Activated CD4-positive, alpha-beta T cell treated with anti-CD3 and anti-CD28 coated beads, Interleukin-2, amount 10 ng/mL, durations not matched to agents 7 days and 5 days (primary cell): ENCODE data around the gene ARID4B. TPM values are rescaled to one million over a fixed set of nuclear protein-coding genes. Genes with fewer than 3 reads are reported as not detected.
"Not testable (repeated sequence)": the region's sequence is repeated elsewhere in the genome, so short reads cannot be mapped to it uniquely, and the experiment has no call there.

Source experiments
- CTCF ChIA-PET: fragments of 350-600 bp; sonication (Branson Sonifier 250); formaldehyde crosslinking; loops from one replicate; lab custom pipeline; 2021; ENCODE audit warnings: antibody characterized with exemption; lab: Charles Lee
- POLR2A ChIA-PET: fragments of 350-600 bp; sonication (Branson Sonifier 250); formaldehyde crosslinking; loops from one replicate; lab custom pipeline; 2021; ENCODE audit warnings: antibody characterized with exemption; lab: Charles Lee
- DNase-seq: peaks from one replicate; pipeline ENCODE4 v3.0.0-alpha.2; 2020
- H3K27ac Mint-ChIP-seq: one replicate; pipeline ENCODE4 v1.8.0; 2021; ENCODE audit warnings: mild to moderate bottlenecking, moderate library complexity, mixed read lengths
- H3K27me3 Mint-ChIP-seq: one replicate; pipeline ENCODE4 v1.8.0; 2021; ENCODE audit warnings: mixed read lengths
- H3K36me3 Mint-ChIP-seq: one replicate; pipeline ENCODE4 v1.8.0; 2021; ENCODE audit warnings: low read depth, mixed read lengths
- H3K4me1 Mint-ChIP-seq: one replicate; pipeline ENCODE4 v1.8.0; 2021; ENCODE audit warnings: mixed read lengths
- H3K4me3 Mint-ChIP-seq: one replicate; pipeline ENCODE4 v1.8.0; 2021; ENCODE audit warnings: mild to moderate bottlenecking, moderate library complexity, mixed read lengths
- H3K9me3 Mint-ChIP-seq: one replicate; pipeline ENCODE4 v1.8.0; 2021; ENCODE audit warnings: mixed read lengths
- total RNA-seq, 2 experiments: library from RNA; stranded (reverse); gene quantifications; one replicate each; pipeline ENCODE4 v1.2.3, GENCODE V29; 2021

ARID4B gene
- total RNA-seq, 2 experiments from 2014 or later: 43.7 to 47.3 TPM

DNA sequence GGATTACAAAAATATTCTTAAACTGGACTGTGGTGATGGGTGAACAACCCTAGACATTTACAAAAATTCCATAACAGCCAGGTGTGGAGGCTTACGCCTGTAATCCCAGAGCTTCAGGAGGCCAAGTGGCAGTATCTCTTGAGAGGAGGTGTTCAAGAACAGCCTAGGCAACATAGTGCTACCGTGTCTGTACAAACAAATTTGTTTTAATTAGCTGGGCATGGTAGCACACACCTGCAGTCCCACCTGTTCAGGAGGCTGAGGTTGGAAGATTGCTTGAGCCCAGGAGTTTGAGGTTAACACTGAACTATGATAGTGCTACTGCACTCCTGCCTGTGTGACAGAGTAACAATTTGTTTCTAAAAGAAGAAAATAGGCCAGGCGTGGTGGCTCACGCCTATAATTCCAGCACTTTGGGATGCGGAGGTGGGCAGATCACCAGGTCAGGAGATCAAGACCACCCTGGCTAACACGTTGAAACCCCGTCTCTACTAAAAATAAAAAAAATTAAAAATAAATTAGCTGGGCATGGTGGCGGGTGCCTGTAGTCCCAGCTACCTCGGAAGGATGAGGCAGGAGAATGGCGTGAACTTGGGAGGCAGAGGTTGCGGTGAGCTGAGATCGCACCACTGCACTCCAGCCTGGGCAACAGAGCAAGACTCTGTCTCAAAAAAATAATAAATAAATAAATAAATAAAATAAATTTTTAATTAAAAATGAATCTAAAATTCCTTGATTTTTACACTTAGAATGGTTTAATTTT, 37.1 kb downstream of the ARID4B start:
- Mint-ChIP-seq H3K27me3 (no peaks in the 10 kb centered on the region), H3K27ac (no peak overlapping the region), H3K36me3 (peaks cover 18% of the 10 kb centered on the region), H3K4me3 (no peak overlapping the region), H3K4me1 (peaks cover 30% of the 10 kb centered on the region), H3K9me3 (peaks cover 3% of the 10 kb centered on the region)
- POLR2A ChIA-PET: no interaction called here
- CTCF ChIA-PET: interaction anchor here (0.7 kb wide), 2 partner anchors 24 to 1069 kb away, joined by 3 to 4 read pairs; no protein-coding TSS in a partner anchor
- DNase-seq: no peak

DNA sequence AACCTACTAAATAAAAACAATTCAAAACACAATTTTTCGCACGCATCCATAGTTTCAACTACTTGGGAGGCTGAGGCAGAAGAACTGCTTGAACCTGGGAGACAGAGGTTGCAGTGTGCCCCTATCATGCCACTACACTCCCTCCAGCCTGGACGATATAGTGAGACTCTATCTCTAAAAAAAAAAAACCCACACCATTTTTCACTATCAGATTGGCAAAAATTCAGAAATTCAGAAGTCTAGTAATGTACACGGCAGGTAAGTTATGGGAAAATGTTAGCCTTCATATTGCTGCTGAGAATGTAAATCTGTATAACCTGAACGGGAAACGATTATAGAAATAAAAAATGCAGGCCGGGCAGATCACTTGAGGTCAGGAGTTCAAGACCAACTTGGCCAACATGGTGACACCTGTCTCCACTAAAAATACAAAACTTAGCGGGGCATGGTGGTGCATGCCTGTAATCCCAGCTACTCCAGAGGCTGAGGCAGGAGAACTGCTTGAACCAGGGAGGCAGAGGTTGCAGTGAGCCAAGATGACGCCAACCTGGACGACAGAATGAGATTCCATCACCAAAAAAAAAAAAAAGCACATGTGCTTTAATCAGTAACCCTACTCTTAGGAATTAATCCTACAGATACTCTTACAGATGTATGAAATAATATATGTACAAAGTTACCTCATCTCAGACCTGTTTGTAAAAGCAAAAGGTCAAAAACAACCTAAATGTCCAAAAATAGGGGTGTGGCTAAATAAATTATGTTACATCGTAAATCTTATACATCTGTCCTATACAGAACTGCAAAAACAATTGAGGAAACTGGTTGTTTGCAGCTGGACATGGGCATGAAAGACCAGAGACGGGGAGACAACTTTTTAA, 37.9 kb downstream of the ARID4B start:
- no peak for DNase-seq
- Mint-ChIP-seq H3K4me1 (peaks cover 32% of the 10 kb centered on the region), H3K27ac (no peak overlapping the region), H3K27me3 (no peaks in the 10 kb centered on the region), H3K36me3 (peaks cover 14% of the 10 kb centered on the region), H3K9me3 (no peaks in the 10 kb centered on the region), H3K4me3 (no peak overlapping the region)
- POLR2A ChIA-PET: no interaction called here
- CTCF ChIA-PET: interaction anchor here (0.7 kb wide), 2 partner anchors 25 to 1068 kb away, joined by 3 to 4 read pairs; no protein-coding TSS in a partner anchor

DNA sequence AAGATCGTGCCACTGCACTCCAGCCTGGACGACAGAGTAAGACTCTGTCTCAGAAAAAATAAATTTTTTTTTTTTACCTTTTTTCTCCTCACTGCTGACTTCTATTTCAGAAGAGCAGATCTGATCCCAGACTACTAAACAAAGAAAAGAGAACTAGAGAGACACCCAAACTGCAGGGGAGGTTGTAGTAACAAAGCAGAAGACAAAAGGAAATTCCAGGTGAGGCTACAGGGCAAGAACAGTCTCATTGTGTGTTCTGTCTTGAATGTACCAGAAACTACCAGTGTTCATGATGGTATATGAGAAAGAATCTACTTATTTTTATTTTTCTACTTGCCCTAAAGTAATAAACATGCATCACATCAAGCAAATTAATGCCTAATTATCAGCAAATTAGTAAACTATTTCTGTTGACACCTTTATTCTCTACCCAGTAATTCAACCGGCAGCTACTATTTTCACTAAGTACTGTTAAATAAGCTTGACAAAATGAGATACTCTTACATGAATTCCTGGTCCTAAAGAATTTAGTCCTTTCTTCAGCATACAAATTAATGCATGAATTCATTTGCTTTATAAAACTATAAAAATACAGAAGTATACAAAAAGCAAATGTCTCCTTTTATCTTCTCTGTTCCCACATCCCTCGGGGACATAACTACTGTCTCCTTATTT, 40.6 kb downstream of the ARID4B start:
- Mint-ChIP-seq H3K27ac (no peak overlapping the region), H3K36me3 (peaks cover 14% of the 10 kb centered on the region), H3K4me1 (peaks cover 26% of the 10 kb centered on the region), H3K4me3 (no peak overlapping the region), H3K27me3 (no peaks in the 10 kb centered on the region), H3K9me3 (no peaks in the 10 kb centered on the region)
- POLR2A ChIA-PET: no interaction called here
- CTCF ChIA-PET: no interaction called here
- DNase-seq: no peak

- POLR2A ChIA-PET: no interaction called here
- Mint-ChIP-seq H3K4me3 (no peak overlapping the region), H3K9me3 (no peaks in the 10 kb centered on the region), H3K4me1 (peaks cover 28% of the 10 kb centered on the region), H3K27me3 (no peaks in the 10 kb centered on the region), H3K36me3 (peaks cover 14% of the 10 kb centered on the region), H3K27ac (no peak overlapping the region)
- DNase-seq: no peak
- CTCF ChIA-PET: no interaction called here
Observed at GRCh38 chr1:235286667-235287066, 41.3 kb downstream of the ARID4B start.

DNA sequence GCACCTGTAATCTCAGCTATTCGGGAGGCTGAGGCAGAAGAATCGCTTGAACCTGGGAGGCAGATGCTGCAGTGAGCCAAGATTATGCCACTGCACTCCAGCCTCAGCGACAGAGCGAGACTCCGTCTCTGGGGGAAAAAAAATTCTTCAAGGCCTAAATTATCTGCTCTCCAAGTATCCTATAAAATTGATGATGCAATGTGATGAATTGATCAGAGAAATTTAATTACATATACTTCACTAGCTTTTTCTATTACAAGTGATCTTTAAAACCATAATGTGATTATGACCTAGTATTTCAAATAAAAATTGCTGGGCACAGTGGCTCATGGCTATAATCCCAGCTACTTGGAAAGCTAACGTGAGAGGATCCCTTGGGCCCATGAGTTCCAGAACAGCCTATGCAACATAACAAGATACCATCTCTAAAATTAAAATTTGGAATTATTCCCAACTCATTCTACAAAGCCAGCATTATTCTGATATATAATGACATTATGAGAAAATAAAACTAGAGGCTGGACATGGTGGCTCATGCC, 43.7 kb downstream of the ARID4B start:
- Mint-ChIP-seq H3K27me3 (no peaks in the 10 kb centered on the region), H3K4me3 (no peak overlapping the region), H3K9me3 (no peaks in the 10 kb centered on the region), H3K36me3 (peaks cover 6% of the 10 kb centered on the region), H3K27ac (no peak overlapping the region), H3K4me1 (peaks cover 26% of the 10 kb centered on the region)
- no peak for DNase-seq
- ChIA-PET POLR2A (no interaction called here), CTCF (interaction anchor here (0.5 to 1.6 kb wide), 2 partner anchors 9 to 69 kb away, joined by 3 to 5 read pairs; no protein-coding TSS in a partner anchor)

GRCh38 chr1:235283636-235284035, 44.3 kb downstream of the ARID4B start:
- H3K9me3 Mint-ChIP-seq, H3K27ac Mint-ChIP-seq, H3K4me3 Mint-ChIP-seq, H3K36me3 Mint-ChIP-seq, H3K27me3 Mint-ChIP-seq, DNase-seq, POLR2A ChIA-PET: not testable (repeated sequence)
- peaks cover 26% of the 10 kb centered on the region for H3K4me1 Mint-ChIP-seq
- CTCF ChIA-PET: interaction anchor here (0.5 to 1.6 kb wide), 2 partner anchors 8 to 453 kb away, joined by 3 to 5 read pairs; no protein-coding TSS in a partner anchor

DNA sequence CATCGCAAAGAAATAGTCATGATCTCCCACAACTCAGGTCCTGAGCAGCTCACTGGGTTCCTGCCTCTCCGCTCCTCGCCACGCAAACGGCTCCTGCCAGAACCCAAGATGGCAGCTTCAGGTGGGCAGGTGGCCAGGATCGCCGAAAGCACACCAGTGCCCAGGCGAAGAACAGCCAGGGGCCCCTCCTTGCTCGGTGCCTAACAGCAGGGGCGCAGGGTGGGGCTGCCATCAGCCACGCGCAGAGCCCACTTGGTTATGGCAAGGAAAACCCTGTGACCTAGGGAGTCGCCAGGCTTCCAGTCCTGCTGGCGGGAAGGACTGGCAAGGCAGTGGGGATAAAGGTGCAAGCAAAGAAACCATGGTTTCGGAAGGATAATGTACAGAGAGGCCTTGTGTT, 47.5 kb downstream of the ARID4B start:
- Mint-ChIP-seq H3K9me3 (no peaks in the 10 kb centered on the region), H3K4me3 (no peak overlapping the region), H3K27me3 (no peaks in the 10 kb centered on the region), H3K27ac (no peak overlapping the region), H3K4me1 (peaks cover 27% of the 10 kb centered on the region), H3K36me3 (peaks cover 3% of the 10 kb centered on the region)
- ChIA-PET POLR2A (no interaction called here), CTCF (interaction anchor here (1.1 to 1.5 kb wide), 3 partner anchors 12 to 40 kb away, joined by 3 to 4 read pairs (median 3); no protein-coding TSS in a partner anchor)
- DNase-seq: no peak

DNA sequence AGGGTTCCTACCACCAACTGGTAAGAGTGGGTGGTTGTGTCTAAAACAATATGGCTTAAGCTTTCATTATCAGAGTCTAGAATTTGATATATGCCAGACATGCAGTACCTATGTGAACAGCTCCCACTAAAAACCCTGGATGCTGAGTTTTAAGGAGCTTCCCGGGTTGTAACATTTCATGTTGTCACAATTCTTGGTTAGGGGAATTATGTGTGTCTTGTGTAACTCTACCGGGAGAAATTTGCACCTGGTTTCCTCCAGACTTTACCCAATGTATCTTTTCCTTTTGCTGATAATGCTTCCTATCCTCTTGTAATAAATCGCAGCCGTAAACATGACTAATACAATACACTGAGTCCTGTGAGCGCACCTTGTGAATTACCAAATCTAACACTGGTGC, 48.3 kb downstream of the ARID4B start:
- CTCF ChIA-PET: interaction anchor here (1.1 to 1.5 kb wide), 4 partner anchors 9 to 40 kb away, joined by 3 to 7 read pairs (median 4); no protein-coding TSS in a partner anchor
- H3K9me3 Mint-ChIP-seq: no peaks in the 10 kb centered on the region
- POLR2A ChIA-PET: no interaction called here
- no peaks in the 10 kb centered on the region for H3K27me3 Mint-ChIP-seq
- no peak overlapping the region for H3K27ac Mint-ChIP-seq
- peaks cover 3% of the 10 kb centered on the region for H3K36me3 Mint-ChIP-seq
- no peak for DNase-seq
- peaks cover 33% of the 10 kb centered on the region for H3K4me1 Mint-ChIP-seq
- H3K4me3 Mint-ChIP-seq: no peak overlapping the region

- Mint-ChIP-seq H3K27ac (no peak overlapping the region), H3K27me3 (no peaks in the 10 kb centered on the region), H3K9me3 (no peaks in the 10 kb centered on the region), H3K36me3 (peaks cover 3% of the 10 kb centered on the region), H3K4me3 (no peak overlapping the region), H3K4me1 (peaks cover 34% of the 10 kb centered on the region)
- ChIA-PET POLR2A (no interaction called here), CTCF (interaction anchor here (1.1 kb wide), 1 partner anchor 10 kb away, joined by 7 read pairs; no protein-coding TSS in a partner anchor)
- no peak for DNase-seq
Observed at GRCh38 chr1:235278915-235279292, 49.1 kb downstream of the ARID4B start.

DNA sequence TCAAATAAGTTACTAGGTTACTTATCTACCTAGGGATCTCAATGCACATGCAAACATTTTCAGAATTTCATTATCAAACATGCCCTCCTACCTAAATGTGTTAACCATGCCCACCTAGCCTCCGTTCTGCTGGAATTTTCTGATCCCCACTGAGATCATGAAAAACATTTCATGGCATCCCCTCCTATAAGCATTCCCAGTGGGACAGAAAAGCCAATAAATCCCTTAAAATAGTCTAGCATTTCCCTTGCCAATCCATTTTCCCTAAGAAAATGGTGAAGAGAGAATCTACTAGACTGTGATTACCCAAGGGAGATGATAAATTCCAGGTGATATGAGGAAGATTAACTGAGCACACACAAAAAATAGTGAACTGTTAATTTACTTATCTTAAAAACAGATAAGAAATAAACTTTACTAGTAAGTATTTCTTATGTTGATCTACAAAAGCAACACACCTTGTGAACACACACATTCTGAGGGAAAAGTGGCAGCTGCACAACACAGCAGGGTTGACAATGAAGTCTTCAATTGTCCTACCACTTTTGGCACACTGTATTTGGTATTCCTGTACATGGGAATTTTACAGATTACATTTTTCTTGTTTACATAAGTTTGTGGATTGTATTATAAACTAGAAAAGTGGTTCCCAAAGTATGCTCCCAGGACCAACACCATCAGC, 49.6 kb downstream of the ARID4B start:
- ChIA-PET POLR2A (no interaction called here), CTCF (no interaction called here)
- H3K36me3 Mint-ChIP-seq: peaks cover 3% of the 10 kb centered on the region
- H3K9me3 Mint-ChIP-seq: no peaks in the 10 kb centered on the region
- no peak overlapping the region for H3K27ac Mint-ChIP-seq
- H3K27me3 Mint-ChIP-seq: no peaks in the 10 kb centered on the region
- no peak for DNase-seq
- H3K4me1 Mint-ChIP-seq: peaks cover 39% of the 10 kb centered on the region
- H3K4me3 Mint-ChIP-seq: no peak overlapping the region

DNA sequence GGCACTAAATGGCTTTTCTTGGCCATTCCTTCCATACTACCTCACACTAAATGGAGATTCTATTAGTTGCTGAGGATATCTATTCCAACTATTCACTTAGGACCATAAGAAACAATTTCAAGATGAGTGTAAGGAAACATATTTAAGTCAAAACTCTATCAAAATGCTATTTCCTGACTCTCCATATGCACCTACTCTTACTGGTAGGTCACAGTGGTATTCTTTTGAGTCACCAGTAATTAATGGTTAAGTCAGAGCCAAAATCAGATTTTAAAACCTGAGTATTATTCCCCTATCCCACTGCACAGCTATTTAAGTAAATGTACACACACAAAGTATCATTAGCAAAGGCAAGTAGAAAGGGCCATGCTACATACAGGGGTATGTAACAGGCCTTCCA, 50.3 kb downstream of the ARID4B start:
- Mint-ChIP-seq H3K27ac (no peak overlapping the region), H3K36me3 (peaks cover 3% of the 10 kb centered on the region), H3K4me3 (no peak overlapping the region), H3K27me3 (no peaks in the 10 kb centered on the region), H3K4me1 (peaks cover 39% of the 10 kb centered on the region), H3K9me3 (no peaks in the 10 kb centered on the region)
- ChIA-PET CTCF (interaction anchor here (1.4 kb wide), 1 partner anchor 138 kb away, joined by 4 read pairs; no protein-coding TSS in a partner anchor), POLR2A (no interaction called here)
- DNase-seq: no peak

DNA sequence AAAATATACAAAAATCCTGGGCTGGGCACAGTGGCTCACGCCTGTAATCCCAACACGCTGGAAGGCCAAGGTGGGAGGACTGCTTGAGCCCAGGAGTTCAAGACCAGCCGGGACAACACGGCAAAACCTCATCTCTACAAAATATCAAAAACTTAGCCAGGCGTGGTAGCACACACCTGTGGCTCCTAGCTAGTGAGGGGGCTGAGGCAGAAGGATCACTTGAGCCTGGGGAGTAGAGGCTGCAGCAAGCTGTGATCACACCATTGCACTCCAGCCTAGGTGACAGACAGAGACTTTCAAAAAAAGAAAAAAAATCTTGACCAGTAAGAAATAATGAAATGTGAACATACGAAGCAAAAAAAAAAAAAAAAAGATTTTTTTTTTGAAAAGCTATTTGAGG, 52.1 kb downstream of the ARID4B start:
- H3K27ac Mint-ChIP-seq: no peak overlapping the region
- H3K9me3 Mint-ChIP-seq: no peaks in the 10 kb centered on the region
- POLR2A ChIA-PET: no interaction called here
- peaks cover 45% of the 10 kb centered on the region for H3K4me1 Mint-ChIP-seq
- H3K36me3 Mint-ChIP-seq: peaks cover 7% of the 10 kb centered on the region
- no peak for DNase-seq
- H3K27me3 Mint-ChIP-seq: no peaks in the 10 kb centered on the region
- CTCF ChIA-PET: interaction anchor here (0.6 to 1.2 kb wide), 5 partner anchors 8 to 1130 kb away, joined by 3 to 5 read pairs (median 3); no protein-coding TSS in a partner anchor
- H3K4me3 Mint-ChIP-seq: no peak overlapping the region
